Endothelial cell (in vitro differentiated cells): Measurements from ENCODE around the gene BAIAP2. TPM values are rescaled to one million over a fixed set of nuclear protein-coding genes. Genes with fewer than 3 reads are reported as not detected.
A peak's percentile ranks its signal among the peaks of the same experiment; 100 is the strongest.

ENCODE experiments used
- DNase-seq: peaks from one replicate; pipeline ENCODE4 v3.0.0; 2021; ENCODE audit warnings: low spot score
- H3K27ac Mint-ChIP-seq: one replicate; pipeline ENCODE4 v1.8.0; 2021; ENCODE audit warnings: mixed read lengths, inconsistent platforms; ENCODE audit not compliant: unreplicated experiment
- H3K27me3 Mint-ChIP-seq: one replicate; pipeline ENCODE4 v1.8.0; 2021; ENCODE audit warnings: mild to moderate bottlenecking, moderate library complexity, mixed read lengths, inconsistent platforms; ENCODE audit not compliant: unreplicated experiment
- H3K36me3 Mint-ChIP-seq: one replicate; pipeline ENCODE4 v1.8.0; 2021; ENCODE audit warnings: mild to moderate bottlenecking, low read depth, mixed read lengths, inconsistent platforms; ENCODE audit not compliant: unreplicated experiment
- H3K4me1 Mint-ChIP-seq: one replicate; pipeline ENCODE4 v1.8.0; 2021; ENCODE audit warnings: mild to moderate bottlenecking, mixed read lengths, inconsistent platforms; ENCODE audit not compliant: unreplicated experiment
- H3K4me3 Mint-ChIP-seq: one replicate; pipeline ENCODE4 v1.8.0; 2021; ENCODE audit warnings: mild to moderate bottlenecking, mixed read lengths, inconsistent platforms; ENCODE audit not compliant: unreplicated experiment
- H3K9me3 Mint-ChIP-seq: one replicate; pipeline ENCODE4 v1.8.0; 2021; ENCODE audit warnings: mixed read lengths, inconsistent platforms; ENCODE audit not compliant: unreplicated experiment
- CTCF ChIP-seq: fragments of 200-600 bp; sonication (generic); IDR thresholded peaks from one replicate; pipeline ENCODE4 v1.5.0; 2021; ENCODE audit warnings: antibody characterized with exemption; ENCODE audit not compliant: unreplicated experiment
- total RNA-seq: library from RNA; stranded (reverse); fragmentation: NEBNext Ultra II Directional; extraction: Animal tissue kit (Norgen Biotek cat#: 25700); gene quantifications from one replicate; pipeline ENCODE4 v1.2.1, GENCODE V29; 2021; ENCODE audit not compliant: unreplicated experiment

BAIAP2 gene
- total RNA-seq, 1 donor from 2014 or later, result 67.8 TPM

- Mint-ChIP-seq H3K4me3 (no peak overlapping the region), H3K27me3 (peaks cover 11% of the 10 kb centered on the region), H3K4me1 (peaks cover 9% of the 10 kb centered on the region), H3K9me3 (no peaks in the 10 kb centered on the region), H3K36me3 (peaks cover 7% of the 10 kb centered on the region), H3K27ac (no peak overlapping the region)
- DNase-seq, result no peak
- TF ChIP-seq CTCF, result no peak
These were observed 61.8 kb downstream of the BAIAP2 start for GRCh38 chr17:81096741-81097133.

DNA sequence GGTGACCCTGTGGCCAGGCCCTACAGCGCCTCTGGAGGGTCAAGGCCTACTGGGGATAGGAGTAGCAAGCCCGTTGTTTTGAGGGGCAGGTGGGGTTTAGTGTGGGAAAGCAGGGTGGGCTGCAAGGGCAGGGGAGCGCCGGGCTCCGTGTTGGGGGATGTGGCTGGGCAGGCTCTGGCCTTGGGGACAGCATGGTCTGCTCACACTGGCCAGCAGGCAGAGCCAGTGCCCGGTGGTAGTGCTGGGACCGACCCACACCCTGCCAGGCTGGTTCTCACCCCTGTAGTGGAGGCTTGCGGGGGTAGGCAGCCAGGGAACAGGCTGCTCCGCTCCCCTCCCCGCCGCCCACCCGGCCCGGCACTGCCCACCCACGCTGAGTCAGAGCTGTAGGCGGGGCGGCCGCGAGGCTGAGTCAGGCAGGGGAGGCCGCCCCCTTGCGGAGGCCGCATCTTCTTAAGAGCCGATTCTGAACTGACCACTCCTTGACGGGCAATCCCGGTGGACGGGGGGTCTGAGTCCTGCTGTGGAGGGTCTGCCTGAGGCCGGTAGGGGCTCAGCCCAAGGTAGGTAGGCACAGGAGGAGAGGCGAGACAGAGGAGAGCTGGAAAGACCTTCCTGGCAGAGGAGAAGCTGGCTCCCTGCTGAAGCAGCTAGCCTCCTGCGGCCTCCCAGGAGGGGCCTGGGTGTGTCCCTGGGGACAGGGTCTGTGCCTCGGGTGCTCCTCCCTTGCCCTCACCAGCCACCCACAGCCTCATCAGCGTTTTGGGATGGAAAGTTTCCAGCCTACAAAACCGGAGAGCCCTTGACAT, 62.4 kb downstream of the BAIAP2 start:
- no peak overlapping the region for H3K27ac Mint-ChIP-seq
- TF ChIP-seq CTCF, result peak; percentile 43
- peaks cover 11% of the 10 kb centered on the region for H3K27me3 Mint-ChIP-seq
- no peak overlapping the region for H3K4me3 Mint-ChIP-seq
- peaks cover 7% of the 10 kb centered on the region for H3K36me3 Mint-ChIP-seq
- H3K4me1 Mint-ChIP-seq, result peaks cover 9% of the 10 kb centered on the region
- peak; percentile 78 for DNase-seq
- H3K9me3 Mint-ChIP-seq, result no peaks in the 10 kb centered on the region

- TF ChIP-seq CTCF, result no peak
- Mint-ChIP-seq H3K9me3 (no peaks in the 10 kb centered on the region), H3K27me3 (peaks cover 11% of the 10 kb centered on the region), H3K4me3 (no peak overlapping the region), H3K36me3 (peaks cover 7% of the 10 kb centered on the region), H3K27ac (no peak overlapping the region), H3K4me1 (peaks cover 9% of the 10 kb centered on the region)
- no peak for DNase-seq
These were observed 63.0 kb downstream of the BAIAP2 start for GRCh38 chr17:81097943-81098308.

DNA sequence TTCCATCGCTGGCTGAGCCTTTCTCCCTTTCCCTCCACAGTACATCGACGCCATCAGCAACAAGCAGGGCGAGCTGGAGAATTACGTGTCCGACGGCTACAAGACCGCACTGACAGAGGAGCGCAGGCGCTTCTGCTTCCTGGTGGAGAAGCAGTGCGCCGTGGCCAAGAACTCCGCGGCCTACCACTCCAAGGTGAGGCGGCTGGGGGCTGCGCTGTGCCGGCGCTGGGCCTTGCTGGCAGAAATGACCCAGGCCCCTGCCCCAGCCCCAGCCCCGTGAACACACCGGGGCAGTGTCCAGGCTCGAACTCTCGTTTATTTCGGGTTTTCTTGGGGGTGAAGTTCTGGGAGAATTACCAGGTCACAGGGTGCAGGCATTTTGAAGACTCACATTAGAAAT, 64.9 kb downstream of the BAIAP2 start:
- no peak overlapping the region for H3K4me3 Mint-ChIP-seq
- H3K27me3 Mint-ChIP-seq, result peaks cover 10% of the 10 kb centered on the region
- no peak for TF ChIP-seq CTCF
- no peaks in the 10 kb centered on the region for H3K9me3 Mint-ChIP-seq
- H3K4me1 Mint-ChIP-seq, result peaks cover 4% of the 10 kb centered on the region
- peaks cover 4% of the 10 kb centered on the region for H3K36me3 Mint-ChIP-seq
- DNase-seq, result no peak
- H3K27ac Mint-ChIP-seq, result no peak overlapping the region

- no peak overlapping the region for H3K27ac Mint-ChIP-seq
- no peak for TF ChIP-seq CTCF
- H3K4me3 Mint-ChIP-seq, result no peak overlapping the region
- no peak for DNase-seq
- no peaks in the 10 kb centered on the region for H3K9me3 Mint-ChIP-seq
- H3K36me3 Mint-ChIP-seq, result peaks cover 7% of the 10 kb centered on the region
- H3K4me1 Mint-ChIP-seq, result peaks cover 4% of the 10 kb centered on the region
- peaks cover 12% of the 10 kb centered on the region for H3K27me3 Mint-ChIP-seq
These were observed 65.7 kb downstream of the BAIAP2 start for GRCh38 chr17:81100668-81101067.
